SIG-M5 (cell line): ENCODE data around the gene EML2.
"Not testable (repeated sequence)": the region's sequence is repeated elsewhere in the genome, so short reads cannot be mapped to it uniquely, and the experiment has no call there.

ENCODE experiments used
- DNase-seq: peaks from one replicate; lab custom pipeline; 2025; lab: John Stamatoyannopoulos, UW

Gene EML2, protein sequence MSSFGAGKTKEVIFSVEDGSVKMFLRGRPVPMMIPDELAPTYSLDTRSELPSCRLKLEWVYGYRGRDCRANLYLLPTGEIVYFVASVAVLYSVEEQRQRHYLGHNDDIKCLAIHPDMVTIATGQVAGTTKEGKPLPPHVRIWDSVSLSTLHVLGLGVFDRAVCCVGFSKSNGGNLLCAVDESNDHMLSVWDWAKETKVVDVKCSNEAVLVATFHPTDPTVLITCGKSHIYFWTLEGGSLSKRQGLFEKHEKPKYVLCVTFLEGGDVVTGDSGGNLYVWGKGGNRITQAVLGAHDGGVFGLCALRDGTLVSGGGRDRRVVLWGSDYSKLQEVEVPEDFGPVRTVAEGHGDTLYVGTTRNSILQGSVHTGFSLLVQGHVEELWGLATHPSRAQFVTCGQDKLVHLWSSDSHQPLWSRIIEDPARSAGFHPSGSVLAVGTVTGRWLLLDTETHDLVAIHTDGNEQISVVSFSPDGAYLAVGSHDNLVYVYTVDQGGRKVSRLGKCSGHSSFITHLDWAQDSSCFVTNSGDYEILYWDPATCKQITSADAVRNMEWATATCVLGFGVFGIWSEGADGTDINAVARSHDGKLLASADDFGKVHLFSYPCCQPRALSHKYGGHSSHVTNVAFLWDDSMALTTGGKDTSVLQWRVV

GRCh38 chr19:45638930-45639729 is at the start of gene EML2:
TSS of gene EML2 (minus strand) at chr19:45639397. CDS start at chr19:45639376, 21 bp downstream.
- no peak for DNase-seq

DNA sequence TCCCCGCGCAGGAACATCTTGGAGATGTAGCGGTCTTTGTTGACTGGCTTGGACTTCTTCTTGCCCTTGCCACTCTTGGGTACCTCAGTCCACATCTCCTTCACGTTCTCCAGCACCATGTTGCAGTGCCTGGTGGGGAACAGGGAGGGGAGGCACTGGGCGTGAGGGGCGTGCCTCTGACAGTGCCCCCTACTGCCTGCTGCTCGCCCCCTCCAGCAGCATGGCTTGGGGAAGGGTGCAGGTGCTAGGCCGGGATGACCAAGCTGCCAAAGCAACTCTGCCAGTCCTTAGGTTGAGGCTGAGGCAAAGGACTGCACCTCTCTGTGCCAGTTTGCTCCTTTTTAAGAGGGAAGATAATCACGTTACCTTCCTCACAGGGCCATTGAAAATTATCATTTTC is 48.4 kb upstream of the EML2 start:
- no peak for DNase-seq

- DNase-seq = not testable (repeated sequence)
Measured at GRCh38 chr19:45685045-45685444, 45.8 kb upstream of the EML2 start.

DNA sequence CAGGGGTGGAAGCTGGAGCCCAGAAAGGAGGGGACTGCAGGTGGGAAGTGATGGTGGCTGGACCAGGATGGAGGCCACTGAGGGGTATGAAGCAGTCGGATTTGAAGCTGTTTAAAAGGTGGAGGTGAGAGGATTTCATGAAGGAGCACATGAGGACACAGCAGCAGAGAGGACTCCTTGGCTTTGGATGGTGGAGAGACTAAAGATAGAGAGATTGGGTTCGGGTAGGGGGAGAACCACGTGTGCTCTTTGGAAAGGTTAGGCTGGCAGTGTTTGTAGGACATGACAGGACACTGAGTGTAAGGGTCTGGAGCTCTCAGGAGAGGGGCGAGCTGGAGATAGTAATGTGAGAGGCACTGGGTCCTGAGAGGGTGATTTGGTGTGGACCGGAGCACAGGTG is 43.7 kb upstream of the EML2 start:
- no peak for DNase-seq

- no peak for DNase-seq
Measured at GRCh38 chr19:45682117-45682516, 42.9 kb upstream of the EML2 start.

GRCh38 chr19:45681391-45682015 is 42.3 kb upstream of the EML2 start:
- DNase-seq = no peak

DNA sequence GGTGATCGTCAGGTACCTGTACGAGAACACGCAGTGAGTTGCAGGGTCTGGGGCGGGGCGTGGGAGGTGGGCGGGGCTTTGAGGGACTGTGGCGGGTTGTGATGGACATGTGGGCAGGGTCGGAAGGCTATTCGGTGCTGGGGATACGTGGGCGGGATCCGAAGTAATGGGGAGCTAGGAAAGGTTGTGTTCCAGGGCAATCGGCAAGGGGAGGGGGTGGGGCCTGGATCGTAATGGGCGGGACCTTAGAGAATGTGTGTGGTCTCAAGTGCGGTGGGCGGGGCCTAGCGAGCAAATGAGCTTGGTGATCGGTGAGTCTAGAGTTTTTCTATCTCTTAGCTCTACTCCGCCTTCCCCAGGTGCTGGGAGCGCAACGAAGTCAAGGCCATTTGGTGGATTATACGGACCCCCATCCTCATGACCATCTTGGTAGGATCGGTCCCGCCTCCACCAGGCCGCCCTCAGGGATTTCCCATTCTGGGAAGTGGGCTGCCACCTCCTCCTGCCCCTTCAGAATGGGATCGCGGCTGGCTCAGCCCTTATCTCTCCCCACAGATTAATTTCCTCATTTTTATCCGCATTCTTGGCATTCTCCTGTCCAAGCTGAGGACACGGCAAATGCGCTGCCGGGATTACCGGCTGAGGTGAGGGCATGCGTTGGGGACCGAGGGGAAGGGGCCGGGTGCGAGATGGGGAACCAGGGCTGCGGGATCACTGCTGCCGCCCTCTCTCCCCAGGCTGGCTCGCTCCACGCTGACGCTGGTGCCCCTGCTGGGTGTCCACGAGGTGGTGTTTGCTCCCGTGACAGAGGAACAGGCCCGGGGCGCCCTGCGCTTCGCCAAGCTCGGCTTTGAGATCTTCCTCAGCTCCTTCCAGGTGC is 38.4 kb upstream of the EML2 start:
- DNase-seq = no peak

DNA sequence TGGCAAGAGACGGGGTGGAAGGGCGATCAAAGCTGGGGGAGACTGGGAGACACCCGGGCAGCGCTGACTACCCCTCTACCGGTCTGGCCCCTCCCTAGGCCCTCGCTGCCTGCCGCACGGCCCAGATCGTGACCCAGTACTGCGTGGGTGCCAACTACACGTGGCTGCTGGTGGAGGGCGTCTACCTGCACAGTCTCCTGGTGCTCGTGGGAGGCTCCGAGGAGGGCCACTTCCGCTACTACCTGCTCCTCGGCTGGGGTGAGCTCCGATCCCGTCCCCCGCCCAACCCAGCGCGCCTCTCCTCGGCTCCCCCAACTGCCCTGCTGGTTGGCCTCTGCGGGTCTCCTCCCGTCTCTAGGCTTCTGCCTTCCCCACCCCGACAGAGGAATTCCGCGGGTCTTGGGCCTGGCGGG is 37.7 kb upstream of the EML2 start:
- no peak for DNase-seq

DNA sequence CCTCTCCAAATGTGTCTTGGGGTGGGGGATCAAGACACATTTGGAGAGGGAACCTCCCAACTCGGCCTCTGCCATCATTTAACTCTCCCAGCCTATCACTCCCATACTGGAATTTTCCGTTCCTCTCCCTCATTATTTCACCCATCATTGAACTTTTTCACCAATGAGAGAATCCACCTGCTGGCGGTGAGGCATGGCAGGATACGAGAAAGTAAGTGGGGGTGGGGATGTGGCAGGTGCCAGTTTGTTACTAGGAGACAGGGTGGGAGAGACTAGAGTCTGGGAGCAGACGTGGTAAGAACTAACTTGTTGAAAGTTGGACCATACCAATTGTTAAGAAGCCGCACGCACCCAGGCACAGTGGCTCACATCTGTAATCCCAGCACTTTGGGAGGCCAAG is 35.7 kb upstream of the EML2 start:
- DNase-seq = no peak

GRCh38 chr19:45670670-45671453 is 31.7 kb upstream of the EML2 start:
- no peak for DNase-seq

- DNase-seq = no peak
Measured at GRCh38 chr19:45668342-45668871, 29.2 kb upstream of the EML2 start.

GRCh38 chr19:45667620-45668341 is 28.6 kb upstream of the EML2 start, which contains the start of gene GIPR:
TSS of gene GIPR (plus strand) at chr19:45668221. CDS start at chr19:45669521, 1,300 bp downstream.
- no peak for DNase-seq

- DNase-seq = no peak
Measured at GRCh38 chr19:45664575-45664974, 25.4 kb upstream of the EML2 start.

DNA sequence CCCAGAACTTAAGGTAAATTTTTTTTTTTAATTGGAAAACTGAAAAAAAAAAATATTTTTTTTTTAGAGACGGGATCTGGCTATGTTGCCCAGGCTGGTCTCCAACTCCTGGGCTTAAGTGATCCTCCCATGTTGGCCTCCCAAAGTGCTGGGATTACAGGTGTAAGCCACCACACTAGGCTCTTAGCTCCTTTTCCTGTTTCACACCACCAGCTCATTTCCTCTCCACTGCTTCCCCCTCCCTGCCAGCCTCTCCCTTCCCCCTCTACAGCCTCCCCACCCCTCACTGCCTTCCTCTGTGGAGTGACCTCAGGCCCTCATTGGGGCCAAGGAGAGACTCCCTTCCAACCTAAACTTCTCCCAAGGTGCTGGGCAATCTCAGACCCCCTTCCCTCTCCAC is 24.6 kb upstream of the EML2 start:
- no peak for DNase-seq

DNA sequence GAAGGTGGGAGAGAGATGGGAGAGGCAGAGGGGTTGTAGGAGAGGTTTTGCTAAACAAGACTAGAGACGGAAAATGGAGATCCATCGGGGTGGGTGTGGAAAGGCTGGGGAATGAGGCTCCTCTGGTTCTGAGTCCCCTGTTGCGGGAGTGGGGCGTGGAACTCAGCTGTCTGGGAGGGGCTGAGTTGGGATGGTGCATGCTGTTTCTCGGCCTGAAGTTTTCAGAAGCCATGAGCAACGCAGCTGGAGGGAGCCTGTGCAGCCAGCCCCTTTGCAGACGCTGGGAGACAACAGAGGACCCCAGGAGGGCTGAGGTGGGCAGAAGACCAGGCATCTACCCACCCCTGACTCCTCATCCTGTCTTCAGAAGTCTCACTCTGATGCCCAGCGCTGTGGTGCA is 21.4 kb upstream of the EML2 start:
- DNase-seq = no peak

- no peak for DNase-seq
Measured at GRCh38 chr19:45659096-45659729, 20.0 kb upstream of the EML2 start.

DNA sequence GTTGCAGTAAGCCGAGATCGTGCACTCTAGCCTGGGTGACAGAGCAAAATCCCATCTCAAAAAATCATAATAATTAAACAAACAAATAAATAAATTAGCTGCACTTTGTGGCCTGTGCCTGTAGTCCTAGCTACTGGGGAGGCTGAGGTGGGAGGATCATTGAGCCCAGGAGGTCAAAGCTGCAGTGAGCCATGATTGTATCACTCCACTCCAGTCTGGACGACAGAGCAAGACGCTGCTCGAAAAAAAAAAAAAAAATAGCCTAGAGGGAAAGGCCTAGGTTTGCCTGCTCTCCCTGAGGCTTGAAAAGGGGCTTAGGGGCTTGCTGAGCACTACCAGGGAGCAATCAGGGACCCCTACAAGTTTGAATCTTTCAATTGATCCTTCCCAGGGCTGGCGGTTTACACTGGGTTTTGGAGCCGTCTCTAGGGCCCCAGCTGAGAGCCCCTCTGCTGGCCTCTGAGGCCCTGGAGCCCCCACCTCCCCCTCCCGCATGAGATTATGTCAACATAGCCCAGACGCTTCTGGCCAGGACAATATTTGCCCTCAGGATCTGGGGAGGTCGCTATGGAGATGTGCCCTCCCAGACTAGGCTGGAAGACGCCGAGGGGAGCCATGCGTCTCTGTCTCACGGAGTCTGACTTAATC is 18.4 kb upstream of the EML2 start:
- no peak for DNase-seq

DNA sequence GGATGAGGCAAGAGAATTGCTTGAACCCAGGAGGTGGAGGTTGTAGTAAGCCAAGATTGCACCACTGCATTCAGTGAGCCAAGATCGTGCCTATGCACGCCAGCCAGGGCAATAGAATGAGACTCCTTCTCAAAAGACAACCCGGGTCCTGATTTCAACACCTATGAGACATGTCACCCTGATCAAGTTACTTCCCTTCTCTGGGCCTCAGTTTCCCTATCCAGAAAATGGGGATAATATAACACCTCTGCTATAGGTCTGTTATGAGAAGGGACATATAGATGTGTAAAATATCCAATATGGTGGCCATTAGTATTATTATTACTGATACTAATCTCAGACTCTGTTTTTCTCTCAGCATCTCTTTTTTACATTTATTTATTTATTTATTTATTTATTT is 15.9 kb upstream of the EML2 start:
- DNase-seq = no peak
